GM18861 (cell line): ENCODE data around the gene CHCHD1.
"Not testable (repeated sequence)": the region's sequence is repeated elsewhere in the genome, so short reads cannot be mapped to it uniquely, and the experiment has no call there.

Experiments
- ATAC-seq: cut with Tn5 transposase; IDR thresholded peaks from one replicate; pipeline ENCODE4 v1.9.1; 2021; ENCODE audit not compliant: unreplicated experiment

Gene CHCHD1

GRCh38 chr10:73809061-73809818 lies 27.4 kb downstream of the CHCHD1 start:
- ATAC-seq: no peak

GRCh38 chr10:73810358-73810734 lies 28.5 kb downstream of the CHCHD1 start:
- ATAC-seq: no peak

- ATAC-seq: peak; percentile 6
Observed at GRCh38 chr10:73810735-73811465, 29.1 kb downstream of the CHCHD1 start.

- ATAC-seq: no peak
Observed at GRCh38 chr10:73812657-73813056, 30.8 kb downstream of the CHCHD1 start.

GRCh38 chr10:73813333-73813732 lies 31.5 kb downstream of the CHCHD1 start:
- no peak for ATAC-seq

- no peak for ATAC-seq
Observed at GRCh38 chr10:73814276-73814895, 32.5 kb downstream of the CHCHD1 start.

GRCh38 chr10:73814896-73815718 lies 33.3 kb downstream of the CHCHD1 start:
- no peak for ATAC-seq

- no peak for ATAC-seq
Observed at GRCh38 chr10:73815719-73816030, 33.8 kb downstream of the CHCHD1 start.

GRCh38 chr10:73816917-73817729 lies 35.3 kb downstream of the CHCHD1 start:
- no peak for ATAC-seq

- ATAC-seq: no peak
Observed at GRCh38 chr10:73817826-73818225, 36.0 kb downstream of the CHCHD1 start.

- ATAC-seq: no peak
Observed at GRCh38 chr10:73818402-73818801, 36.6 kb downstream of the CHCHD1 start.

- ATAC-seq: no peak
Observed at GRCh38 chr10:73819081-73819480, 37.2 kb downstream of the CHCHD1 start.

GRCh38 chr10:73819513-73820093 lies 37.8 kb downstream of the CHCHD1 start:
- no peak for ATAC-seq

- no peak for ATAC-seq
Observed at GRCh38 chr10:73823391-73823790, 41.5 kb downstream of the CHCHD1 start.

GRCh38 chr10:73824146-73824725 lies 42.4 kb downstream of the CHCHD1 start:
- ATAC-seq: no peak

- ATAC-seq: no peak
Observed at GRCh38 chr10:73827346-73828089, 45.7 kb downstream of the CHCHD1 start.

GRCh38 chr10:73828161-73828560 lies 46.3 kb downstream of the CHCHD1 start:
- no peak for ATAC-seq

- not testable (repeated sequence) for ATAC-seq
Observed at GRCh38 chr10:73829090-73829489, 47.2 kb downstream of the CHCHD1 start.
